NT2/D1 (cell line): ENCODE data around the gene SLC39A11.

Experiments
- YY1 ChIP-seq: IDR thresholded peaks from 2 replicates; pipeline ENCODE4 v1.6.1; 2011; ENCODE audit not compliant: insufficient read length, insufficient read depth
- ZNF274 ChIP-seq: IDR thresholded peaks from 2 replicates; pipeline ENCODE4 v1.6.1; 2011; ENCODE audit warnings: mild to moderate bottlenecking, low read depth, low read length

DNA sequence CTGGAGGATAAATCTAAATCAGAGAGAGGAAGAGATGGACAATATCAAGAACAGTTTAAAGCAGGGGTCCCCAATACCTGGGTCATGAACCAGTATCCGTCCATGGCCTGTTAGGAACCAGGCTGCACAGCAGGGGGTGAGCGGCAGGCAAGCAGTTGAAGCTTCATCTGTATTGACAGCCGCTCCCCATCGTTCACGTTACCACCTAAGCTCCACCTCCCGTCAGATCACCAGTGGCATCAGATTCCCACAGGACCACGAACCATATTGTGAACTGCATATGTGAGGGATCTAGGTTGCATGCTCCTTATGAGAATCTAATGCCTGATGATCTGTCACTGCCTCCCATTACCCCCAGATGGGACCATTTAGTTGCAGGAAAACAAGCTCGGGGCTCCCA, 226.5 kb downstream of the SLC39A11 start:
- TF ChIP-seq YY1: no peak
- TF ChIP-seq ZNF274: no peak
